ENCODE measurements around the gene SMARCA2.

The SMARCA2 gene

GRCh38 chr9:2173861-2174260, 158.7 kb downstream of the SMARCA2 start:
- no peak for ATAC-seq (ENCODE audit: low read depth)

GRCh38 chr9:2174306-2174705, 159.2 kb downstream of the SMARCA2 start:
- peaks cover 5% of the 10 kb centered on the region; the same call in 1 of the 2 replicates for H3K36me3 ChIP-seq (ENCODE audit: low read depth)
- TF ChIP-seq, protein P1, sequence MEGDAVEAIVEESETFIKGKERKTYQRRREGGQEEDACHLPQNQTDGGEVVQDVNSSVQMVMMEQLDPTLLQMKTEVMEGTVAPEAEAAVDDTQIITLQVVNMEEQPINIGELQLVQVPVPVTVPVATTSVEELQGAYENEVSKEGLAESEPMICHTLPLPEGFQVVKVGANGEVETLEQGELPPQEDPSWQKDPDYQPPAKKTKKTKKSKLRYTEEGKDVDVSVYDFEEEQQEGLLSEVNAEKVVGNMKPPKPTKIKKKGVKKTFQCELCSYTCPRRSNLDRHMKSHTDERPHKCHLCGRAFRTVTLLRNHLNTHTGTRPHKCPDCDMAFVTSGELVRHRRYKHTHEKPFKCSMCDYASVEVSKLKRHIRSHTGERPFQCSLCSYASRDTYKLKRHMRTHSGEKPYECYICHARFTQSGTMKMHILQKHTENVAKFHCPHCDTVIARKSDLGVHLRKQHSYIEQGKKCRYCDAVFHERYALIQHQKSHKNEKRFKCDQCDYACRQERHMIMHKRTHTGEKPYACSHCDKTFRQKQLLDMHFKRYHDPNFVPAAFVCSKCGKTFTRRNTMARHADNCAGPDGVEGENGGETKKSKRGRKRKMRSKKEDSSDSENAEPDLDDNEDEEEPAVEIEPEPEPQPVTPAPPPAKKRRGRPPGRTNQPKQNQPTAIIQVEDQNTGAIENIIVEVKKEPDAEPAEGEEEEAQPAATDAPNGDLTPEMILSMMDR (IDR thresholded peaks at IDR 0.05; ENCODE audit: poor library complexity, severe bottlenecking) = no peak

More at GRCh38 chr9:2173861-2174260, 158.7 kb downstream of the SMARCA2 start:
- TF ChIP-seq, protein P1 (IDR thresholded peaks at IDR 0.05; ENCODE audit: poor library complexity, severe bottlenecking) = no peak
- Histone ChIP-seq H3K4me1 (ENCODE audit: insufficient read depth, poor library complexity, severe bottlenecking) (peaks cover 7% of the 10 kb centered on the region), H3K27me3 (ENCODE audit: insufficient read depth, poor library complexity, severe bottlenecking) (no peaks in the 10 kb centered on the region), H3K27ac (ENCODE audit: poor library complexity, severe bottlenecking) (no peak overlapping the region), H3K36me3 (ENCODE audit: low read depth) (peaks cover 5% of the 10 kb centered on the region; the same call in 1 of the 2 replicates), H3K9me3 (ENCODE audit: severe bottlenecking) (no peaks in the 10 kb centered on the region), H3K4me3 (ENCODE audit: severe bottlenecking) (no peak overlapping the region)
- DNase-seq (ENCODE audit: low spot score) = no peak

DNA sequence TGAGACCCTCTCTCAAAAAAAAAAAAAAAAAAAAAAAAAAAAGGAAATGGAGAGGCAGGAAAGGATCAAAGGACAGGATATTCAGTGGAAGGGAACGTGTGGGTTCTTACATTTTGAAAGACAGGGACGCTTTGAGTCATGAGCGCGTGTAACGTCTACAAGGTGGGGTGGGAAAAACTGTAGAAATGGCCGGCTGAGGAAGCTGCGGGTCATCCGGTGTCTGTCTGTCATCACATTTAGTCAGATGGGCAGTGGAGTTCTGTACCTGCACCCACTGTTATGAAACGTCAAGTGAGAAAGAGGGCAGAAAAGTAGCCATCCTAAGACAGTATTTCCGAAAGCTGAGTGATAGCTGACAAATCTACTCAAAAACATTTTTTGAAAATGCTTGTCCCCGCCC, 159.8 kb downstream of the SMARCA2 start:
- Histone ChIP-seq H3K27ac (ENCODE audit: poor library complexity, severe bottlenecking) (no peak overlapping the region), H3K36me3 (ENCODE audit: low read depth) (no peaks in the 10 kb centered on the region), H3K9me3 (ENCODE audit: severe bottlenecking) (no peaks in the 10 kb centered on the region), H3K4me3 (ENCODE audit: severe bottlenecking) (no peak overlapping the region), H3K27me3 (ENCODE audit: insufficient read depth, poor library complexity, severe bottlenecking) (no peaks in the 10 kb centered on the region), H3K4me1 (ENCODE audit: insufficient read depth, poor library complexity, severe bottlenecking) (peaks cover 7% of the 10 kb centered on the region)
- TF ChIP-seq, protein P1 (IDR thresholded peaks at IDR 0.05; ENCODE audit: poor library complexity, severe bottlenecking) = no peak
- DNase-seq (ENCODE audit: low spot score) (no peak), ATAC-seq (ENCODE audit: low read depth) (no peak)

More at GRCh38 chr9:2174306-2174705, 159.2 kb downstream of the SMARCA2 start:
- Histone ChIP-seq H3K4me1 (ENCODE audit: insufficient read depth, poor library complexity, severe bottlenecking) (peaks cover 7% of the 10 kb centered on the region), H3K27me3 (ENCODE audit: insufficient read depth, poor library complexity, severe bottlenecking) (no peaks in the 10 kb centered on the region), H3K9me3 (ENCODE audit: severe bottlenecking) (no peaks in the 10 kb centered on the region), H3K4me3 (ENCODE audit: severe bottlenecking) (no peak overlapping the region), H3K27ac (ENCODE audit: poor library complexity, severe bottlenecking) (no peak overlapping the region)
- DNase-seq (ENCODE audit: low spot score) (no peak), ATAC-seq (ENCODE audit: low read depth) (no peak)

DNA sequence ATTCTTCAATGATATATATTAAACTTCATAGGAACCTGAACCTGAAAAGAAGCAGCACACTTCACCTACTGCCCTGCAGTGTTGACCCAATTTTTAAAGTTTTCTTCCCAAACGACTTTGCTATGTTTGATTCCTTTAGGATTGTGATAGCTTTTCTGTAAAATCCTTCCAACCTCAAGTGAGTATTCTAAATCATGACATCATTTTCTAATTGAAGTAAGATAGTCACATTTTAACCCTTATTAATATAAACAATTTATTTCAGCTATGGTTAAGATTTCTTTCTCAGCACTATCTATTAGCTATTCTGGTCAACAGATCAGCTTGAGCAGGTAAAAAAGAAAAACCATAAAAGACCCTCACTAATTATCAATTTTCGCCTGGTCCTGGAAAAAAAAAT, 162.0 kb downstream of the SMARCA2 start:
- Histone ChIP-seq H3K4me3 (ENCODE audit: severe bottlenecking) (no peak overlapping the region), H3K27ac (ENCODE audit: poor library complexity, severe bottlenecking) (no peak overlapping the region), H3K27me3 (ENCODE audit: insufficient read depth, poor library complexity, severe bottlenecking) (no peaks in the 10 kb centered on the region), H3K4me1 (ENCODE audit: insufficient read depth, poor library complexity, severe bottlenecking) (no peaks in the 10 kb centered on the region), H3K9me3 (ENCODE audit: severe bottlenecking) (no peaks in the 10 kb centered on the region), H3K36me3 (ENCODE audit: low read depth) (no peaks in the 10 kb centered on the region)
- TF ChIP-seq, protein P1 (IDR thresholded peaks at IDR 0.05; ENCODE audit: poor library complexity, severe bottlenecking) = no peak
- no peak for ATAC-seq (ENCODE audit: low read depth)
- no peak for DNase-seq (ENCODE audit: low spot score)

DNA sequence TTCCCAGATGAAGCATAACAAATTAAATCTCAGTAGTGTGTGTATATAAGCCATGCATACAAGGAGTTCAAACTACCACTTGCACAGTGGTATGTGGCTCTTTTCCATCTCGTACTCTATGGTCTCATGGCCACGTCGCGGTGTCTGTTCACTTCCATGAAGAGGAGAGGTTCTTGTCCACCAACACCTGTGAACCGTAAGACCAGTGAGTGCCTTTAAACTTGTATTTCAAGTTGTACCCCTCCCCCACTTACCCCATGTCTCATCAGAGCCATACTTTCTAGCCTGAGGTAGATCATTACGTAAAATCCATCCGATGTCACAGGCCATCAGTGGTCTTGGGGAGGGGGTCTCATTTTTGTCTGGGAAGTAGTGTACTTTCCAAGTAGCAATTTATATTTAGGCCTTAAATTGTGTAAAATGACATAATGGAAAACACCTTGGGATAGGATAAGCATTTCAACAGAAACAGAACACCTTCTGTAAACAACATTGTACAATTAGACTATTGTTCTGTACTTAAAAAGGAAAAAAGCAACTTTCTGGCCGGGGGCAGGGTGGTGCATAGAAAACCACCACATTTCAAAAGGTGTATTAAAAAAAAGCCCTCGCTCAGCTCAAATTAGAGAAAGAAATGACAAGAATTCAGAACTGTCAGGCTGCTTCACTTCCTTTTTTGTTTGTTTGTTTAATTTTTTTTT, 163.0 kb downstream of the SMARCA2 start:
- Histone ChIP-seq H3K9me3 (ENCODE audit: severe bottlenecking) (no peaks in the 10 kb centered on the region), H3K36me3 (ENCODE audit: low read depth) (no peaks in the 10 kb centered on the region; the same call in 1 of the 2 replicates), H3K4me3 (ENCODE audit: severe bottlenecking) (no peak overlapping the region), H3K27me3 (ENCODE audit: insufficient read depth, poor library complexity, severe bottlenecking) (no peaks in the 10 kb centered on the region), H3K4me1 (ENCODE audit: insufficient read depth, poor library complexity, severe bottlenecking) (no peaks in the 10 kb centered on the region), H3K27ac (ENCODE audit: poor library complexity, severe bottlenecking) (no peak overlapping the region)
- TF ChIP-seq, protein P1 (IDR thresholded peaks at IDR 0.05; ENCODE audit: poor library complexity, severe bottlenecking) = no peak
- ATAC-seq (ENCODE audit: low read depth) = no peak
- DNase-seq (ENCODE audit: low spot score) = no peak
